Raji (cell line): ENCODE results near the gene LRRC4C.

Experiments used
- POLR2A ChIP-seq: IDR thresholded peaks from 2 replicates; pipeline ENCODE4 v1.6.1; 2011; ENCODE audit warnings: low read depth, low read length, control low read depth; ENCODE audit not compliant: insufficient read depth

Gene LRRC4C

GRCh38 chr11:40602866-40603552 is 856.4 kb downstream of the LRRC4C start:
- no peak for TF ChIP-seq POLR2A

GRCh38 chr11:40597546-40598113 is 861.8 kb downstream of the LRRC4C start:
- TF ChIP-seq POLR2A: no peak

GRCh38 chr11:40573254-40573891 is 886.1 kb downstream of the LRRC4C start:
- TF ChIP-seq POLR2A: no peak

- TF ChIP-seq POLR2A: no peak
These were observed 889.4 kb downstream of the LRRC4C start for GRCh38 chr11:40569947-40570531.

- TF ChIP-seq POLR2A: no peak
These were observed 892.1 kb downstream of the LRRC4C start for GRCh38 chr11:40567392-40567791.

- no peak for TF ChIP-seq POLR2A
These were observed 915.3 kb downstream of the LRRC4C start for GRCh38 chr11:40544162-40544561.

- no peak for TF ChIP-seq POLR2A
These were observed 916.6 kb downstream of the LRRC4C start for GRCh38 chr11:40542821-40543220.

GRCh38 chr11:40537734-40538133 is 921.7 kb downstream of the LRRC4C start:
- no peak for TF ChIP-seq POLR2A

- TF ChIP-seq POLR2A: no peak
These were observed 942.3 kb downstream of the LRRC4C start for GRCh38 chr11:40517122-40517521.

GRCh38 chr11:40514124-40514523 is 945.3 kb downstream of the LRRC4C start:
- TF ChIP-seq POLR2A: no peak

GRCh38 chr11:40513281-40513680 is 946.2 kb downstream of the LRRC4C start:
- no peak for TF ChIP-seq POLR2A

GRCh38 chr11:40508303-40508702 is 951.1 kb downstream of the LRRC4C start:
- TF ChIP-seq POLR2A: no peak

GRCh38 chr11:40506226-40506625 is 953.2 kb downstream of the LRRC4C start:
- TF ChIP-seq POLR2A: no peak

GRCh38 chr11:40491341-40491740 is 968.1 kb downstream of the LRRC4C start:
- TF ChIP-seq POLR2A: no peak

GRCh38 chr11:40467771-40468170 is 991.7 kb downstream of the LRRC4C start:
- no peak for TF ChIP-seq POLR2A

- TF ChIP-seq POLR2A: no peak
These were observed 1014.1 kb downstream of the LRRC4C start for GRCh38 chr11:40445391-40445790.
